Fibroblast of lung (primary cell): ENCODE data around the gene VKORC1L1.

Experiments used
- EZH2 ChIP-seq: IDR thresholded peaks from 2 replicates; pipeline ENCODE4 v1.5.1; 2012; ENCODE audit warnings: low read length, control low read depth, mild to moderate bottlenecking; ENCODE audit errors: missing control alignments
- TF ChIP-seq, protein P1 (sequence below), 2 donors: IDR thresholded peaks in 1 of 2; conservative IDR thresholded peaks in 1 of 2; 1 replicate in 1 of 2; 2 replicates in 1 of 2; pipeline ENCODE4 v1.5.1; 2011 to 2012; ENCODE audit warnings: low read length in 2 of 2, control low read depth in 1 of 2, inconsistent platforms in 1 of 2, low read depth in 1 of 2, mild to moderate bottlenecking in 1 of 2

DNA sequence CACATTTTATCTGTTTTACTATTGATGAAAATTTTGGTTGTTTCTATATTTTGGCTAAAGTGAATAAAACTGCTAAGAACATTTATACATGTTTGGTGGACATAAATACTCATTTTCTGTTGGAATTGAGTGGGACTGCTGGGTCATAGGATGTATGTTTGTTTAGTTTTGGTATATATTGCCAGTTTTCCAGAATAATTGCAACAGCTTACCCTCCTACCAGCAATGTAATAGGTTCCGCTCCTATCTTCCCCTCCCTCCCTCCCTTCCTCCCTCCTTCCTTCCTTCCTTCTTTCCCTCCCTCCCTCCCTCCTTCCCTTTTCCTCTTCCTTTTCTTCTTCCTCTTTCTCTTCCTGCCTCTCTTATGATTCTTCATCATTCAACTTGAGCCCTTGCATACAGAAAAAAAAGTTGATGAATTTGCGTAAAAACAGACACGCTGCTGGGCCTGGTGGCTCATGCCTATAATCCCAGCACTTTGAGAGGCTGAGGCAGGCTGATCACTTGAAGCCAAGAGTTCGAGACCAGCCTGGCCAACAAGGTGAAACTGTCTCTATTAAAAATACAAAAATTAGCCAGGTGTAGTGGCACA, 23.5 kb downstream of the VKORC1L1 start:
- TF ChIP-seq, protein P1, sequence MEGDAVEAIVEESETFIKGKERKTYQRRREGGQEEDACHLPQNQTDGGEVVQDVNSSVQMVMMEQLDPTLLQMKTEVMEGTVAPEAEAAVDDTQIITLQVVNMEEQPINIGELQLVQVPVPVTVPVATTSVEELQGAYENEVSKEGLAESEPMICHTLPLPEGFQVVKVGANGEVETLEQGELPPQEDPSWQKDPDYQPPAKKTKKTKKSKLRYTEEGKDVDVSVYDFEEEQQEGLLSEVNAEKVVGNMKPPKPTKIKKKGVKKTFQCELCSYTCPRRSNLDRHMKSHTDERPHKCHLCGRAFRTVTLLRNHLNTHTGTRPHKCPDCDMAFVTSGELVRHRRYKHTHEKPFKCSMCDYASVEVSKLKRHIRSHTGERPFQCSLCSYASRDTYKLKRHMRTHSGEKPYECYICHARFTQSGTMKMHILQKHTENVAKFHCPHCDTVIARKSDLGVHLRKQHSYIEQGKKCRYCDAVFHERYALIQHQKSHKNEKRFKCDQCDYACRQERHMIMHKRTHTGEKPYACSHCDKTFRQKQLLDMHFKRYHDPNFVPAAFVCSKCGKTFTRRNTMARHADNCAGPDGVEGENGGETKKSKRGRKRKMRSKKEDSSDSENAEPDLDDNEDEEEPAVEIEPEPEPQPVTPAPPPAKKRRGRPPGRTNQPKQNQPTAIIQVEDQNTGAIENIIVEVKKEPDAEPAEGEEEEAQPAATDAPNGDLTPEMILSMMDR (conservative IDR thresholded peaks at IDR 0.05 in 1 of 2, IDR thresholded peaks at IDR 0.05 in 1 of 2; ENCODE audit: low read depth in 1 of 2, low read length in 2 of 2), result no peak
- no peak for TF ChIP-seq EZH2
